Endothelial cell of umbilical vein (primary cell): ENCODE results near the gene AFAP1L2. TPM values are rescaled to one million over a fixed set of nuclear protein-coding genes. Genes with fewer than 3 reads are reported as not detected.

Experiments
- BruUV-seq: library from RNA; stranded (reverse); fragments of 400-500 nt; replicated peaks from 2 replicates; lab custom pipeline; 2021; lab: Mats Ljungman, UMichigan
- CTCF ChIA-PET: fragments of 300-600, 350-600 bp; sonication (Branson Sonifier 250); formaldehyde crosslinking; loops from one replicate; lab custom pipeline; 2021; ENCODE audit warnings: antibody characterized with exemption, inconsistent platforms; lab: Charles Lee
- POLR2A ChIA-PET: fragments of 300-600, 350-600 bp; sonication (Branson Sonifier 250); formaldehyde crosslinking; loops from one replicate; lab custom pipeline; 2021; ENCODE audit warnings: antibody characterized with exemption, inconsistent platforms; lab: Charles Lee
- DNase-seq: peaks from one replicate; pipeline ENCODE4 v3.0.0-alpha.2; 2011; ENCODE audit warnings: low read depth, low spot score
- FAIRE-seq: peaks from 2 replicates; lab custom pipeline; 2011; peaks lifted over from hg19 to GRCh38; lab: Jason Lieb, UNC
- H2AFZ ChIP-seq: 2 replicates; pipeline ENCODE4 v1.6.0; 2012; ENCODE audit warnings: low read depth, low read length, control low read depth, inconsistent platforms
- H3K27ac ChIP-seq: 2 replicates; pipeline ENCODE4 v1.5.1; 2011; ENCODE audit warnings: low read depth, mild to moderate bottlenecking, control low read depth, low read length, moderate library complexity; ENCODE audit not compliant: insufficient read depth
- H3K27me3 ChIP-seq, 2 experiments: 2 replicates each; pipeline versions ENCODE4 v1.6.0 to v1.6.1; 2011; ENCODE audit warnings: low read length in 2 of 2, mixed read lengths in 1 of 2; ENCODE audit not compliant: control insufficient read depth in 2 of 2, insufficient read depth in 2 of 2
- H3K36me3 ChIP-seq, 2 experiments: 2 replicates in 1 of 2; 3 replicates in 1 of 2; pipeline ENCODE4 v1.5.1; 2011; ENCODE audit warnings: low read length in 2 of 2, mild to moderate bottlenecking in 1 of 2, moderate library complexity in 1 of 2; ENCODE audit not compliant: control insufficient read depth in 2 of 2, insufficient read depth in 2 of 2; ENCODE audit errors: extremely low read depth in 1 of 2
- H3K4me1 ChIP-seq: 3 replicates; pipeline ENCODE4 v1.5.1; 2011; ENCODE audit warnings: mild to moderate bottlenecking, low read length; ENCODE audit not compliant: control insufficient read depth, insufficient read depth; ENCODE audit errors: extremely low read depth
- H3K4me2 ChIP-seq: 2 replicates; pipeline ENCODE4 v1.6.1; 2011; ENCODE audit warnings: low read length, control low read depth, mixed read lengths; ENCODE audit not compliant: insufficient read depth
- H3K4me3 ChIP-seq, 3 experiments: fragments of 200-600 bp in 1 of 3; sonication (generic), shearing (Covaris generic) in 1 of 3; replicated peaks in 1 of 3; 2 replicates each; pipeline ENCODE4 v1.5.1; 2011 to 2016; ENCODE audit warnings: control low read depth in 3 of 3, low read length in 3 of 3, mild to moderate bottlenecking in 2 of 3, inconsistent platforms in 1 of 3, low read depth in 1 of 3, moderate library complexity in 1 of 3; ENCODE audit not compliant: insufficient read depth in 1 of 3
- H3K79me2 ChIP-seq: 2 replicates; pipeline ENCODE4 v1.6.0; 2012; ENCODE audit warnings: low read length, inconsistent platforms; ENCODE audit not compliant: control insufficient read depth, insufficient read depth
- H3K9ac ChIP-seq: replicated peaks from 2 replicates; pipeline ENCODE3; 2011; ENCODE audit warnings: low read length, control low read depth; ENCODE audit not compliant: insufficient read depth; ENCODE audit errors: extremely low read depth
- H3K9me1 ChIP-seq: replicated peaks from 3 replicates; pipeline ENCODE4 v1.6.0; 2011; ENCODE audit warnings: mild to moderate bottlenecking, low read length; ENCODE audit not compliant: control insufficient read depth, insufficient read depth; ENCODE audit errors: extremely low read depth
- H3K9me3 ChIP-seq: replicated peaks from 2 replicates; pipeline ENCODE4 v1.5.1; 2012; ENCODE audit warnings: low read length, inconsistent platforms; ENCODE audit not compliant: control insufficient read depth, insufficient read depth
- H4K20me1 ChIP-seq: replicated peaks from 2 replicates; pipeline ENCODE3; 2011; ENCODE audit warnings: mild to moderate bottlenecking, low read length; ENCODE audit not compliant: control insufficient read depth, insufficient read depth; ENCODE audit errors: extremely low read depth
- CTCF ChIP-seq, 2 donors: IDR thresholded peaks; 1 replicate in 1 of 2; 2 replicates in 1 of 2; pipeline ENCODE4 v1.5.1; 2011; ENCODE audit warnings: low read length in 2 of 2, mild to moderate bottlenecking in 2 of 2, moderate library complexity in 2 of 2, control low read depth in 1 of 2, inconsistent platforms in 1 of 2, low read depth in 1 of 2; ENCODE audit not compliant: insufficient read depth in 1 of 2; ENCODE audit errors: extremely low read depth in 1 of 2
- EZH2 ChIP-seq: IDR thresholded peaks from 2 replicates; pipeline ENCODE4 v1.6.1; 2012; ENCODE audit warnings: borderline replicate concordance, low read depth, mild to moderate bottlenecking, moderate library complexity, low read length, inconsistent platforms; ENCODE audit not compliant: severe bottlenecking
- FOS ChIP-seq: IDR thresholded peaks from 2 replicates; pipeline ENCODE4 v1.6.1; 2011; ENCODE audit warnings: mild to moderate bottlenecking, low read length, moderate library complexity, borderline replicate concordance; ENCODE audit not compliant: insufficient read depth
- GATA2 ChIP-seq: IDR thresholded peaks from 2 replicates; pipeline ENCODE4 v1.7.0; 2011; ENCODE audit warnings: low read depth, mild to moderate bottlenecking, moderate library complexity, mixed read lengths, low read length; ENCODE audit not compliant: insufficient read length, insufficient read depth
- JUN ChIP-seq: IDR thresholded peaks from 2 replicates; pipeline ENCODE4 v1.6.1; 2011; ENCODE audit warnings: borderline replicate concordance, low read depth; ENCODE audit not compliant: insufficient read length, insufficient read depth
- MAX ChIP-seq: IDR thresholded peaks from 2 replicates; pipeline ENCODE4 v1.6.1; 2011; ENCODE audit not compliant: insufficient read depth, insufficient read length
- MYC ChIP-seq: IDR thresholded peaks from one replicate; pipeline ENCODE4 v1.6.1; 2011; ENCODE audit warnings: mild to moderate bottlenecking, low read depth, low read length
- POLR2A ChIP-seq: IDR thresholded peaks from 2 replicates; pipeline ENCODE4 v1.6.1; 2012; ENCODE audit warnings: low read depth, mild to moderate bottlenecking, control low read depth, low read length
- POLR2AphosphoS5 ChIP-seq: IDR thresholded peaks from 2 replicates; pipeline ENCODE4 v1.6.1; 2012; ENCODE audit warnings: low read depth, mild to moderate bottlenecking, control low read depth, low read length, moderate library complexity; ENCODE audit not compliant: insufficient read depth
- dilution Hi-C: fragments of 300-500 bp; cut with MboI; formaldehyde crosslinking; loops from one replicate; pipeline ENCODE4 v1.15.0; 2019; ENCODE audit warnings: low sequenced_read_pairs; ENCODE audit not compliant: extremely low pct_ligation_motif_present
- intact Hi-C: fragments of 100-400 bp; cut with micrococcal nuclease; formaldehyde crosslinking; loops from one replicate; pipeline ENCODE4 v1.10.0; 2022
- polyA plus RNA-seq, 4 experiments: library from polyadenylated mRNA; depleted of rRNA in 3 of 4; stranded (reverse) in 3 of 4; unstranded in 1 of 4; fragments of >200 nt; gene quantifications; 2 replicates each; pipeline versions ENCODE4 v1.2.1 to v1.2.3, GENCODE V29; 2011 to 2012; ENCODE audit warnings: missing spikeins in 1 of 4
- total RNA-seq: library from RNA; stranded (reverse); gene quantifications from 2 replicates; pipeline ENCODE4 v1.2.3, GENCODE V29; 2021

Gene AFAP1L2
- total and polyA plus RNA-seq, 2 donors (not counting 3 experiments of a cell fraction or from before 2014, with no cell fraction given), result 0.90 to 4.1 TPM

- Histone ChIP-seq H3K79me2 (no peaks in the 10 kb centered on the region), H3K27me3 (no peaks in the 10 kb centered on the region), H3K9ac (no peak overlapping the region), H4K20me1 (no peaks in the 10 kb centered on the region), H3K27ac (no peak overlapping the region), H2AFZ (no peak overlapping the region), H3K4me3 (no peak overlapping the region), H3K4me2 (no peak overlapping the region), H3K9me1 (no peaks in the 10 kb centered on the region), H3K4me1 (peaks cover 2% of the 10 kb centered on the region), H3K36me3 (no peaks in the 10 kb centered on the region), H3K9me3 (no peaks in the 10 kb centered on the region)
- dilution Hi-C loops (no loop called here), intact Hi-C loops (no loop called here)
- ChIA-PET POLR2A (no interaction called here), CTCF (no interaction called here)
- FAIRE-seq (no peak), DNase-seq (no peak)
- no peak for TF ChIP-seq MAX
- TF ChIP-seq MYC, result no peak
- BruUV-seq, result no TSS peak
These were observed 61.3 kb downstream of the AFAP1L2 start for GRCh38 chr10:114342976-114343375.

GRCh38 chr10:114340816-114341215 lies 63.5 kb downstream of the AFAP1L2 start:
- POLR2A ChIA-PET, result no interaction called here
- H3K4me1 ChIP-seq, result peaks cover 2% of the 10 kb centered on the region
- no peak overlapping the region for H2AFZ ChIP-seq
- intact Hi-C loops, result no loop called here
- no peak overlapping the region for H3K27ac ChIP-seq
- no peak overlapping the region for H3K4me3 ChIP-seq
- no TSS peak for BruUV-seq
- TF ChIP-seq CTCF (IDR thresholded peaks at IDR 0.05; ENCODE audit: extremely low read depth in 1 of 2, insufficient read depth in 1 of 2, low read depth in 1 of 2, low read length in 2 of 2), result no peak
- no peak for TF ChIP-seq GATA2
- no peak for TF ChIP-seq FOS
- TF ChIP-seq MYC, result no peak
- TF ChIP-seq MAX, result no peak
- no peak for TF ChIP-seq POLR2A
- no peak for TF ChIP-seq EZH2
- no peak for TF ChIP-seq JUN
- no peak for TF ChIP-seq POLR2AphosphoS5
- H3K4me2 ChIP-seq, result no peak overlapping the region
- FAIRE-seq, result no peak
- dilution Hi-C loops, result no loop called here
- H3K36me3 ChIP-seq, result no peaks in the 10 kb centered on the region
- no peaks in the 10 kb centered on the region for H3K79me2 ChIP-seq
- CTCF ChIA-PET, result interaction anchor here (1.2 kb wide), 1 partner anchor 37 kb away, joined by 4 read pairs; no protein-coding TSS in a partner anchor
- no peak for DNase-seq
- H3K9me3 ChIP-seq, result no peaks in the 10 kb centered on the region
- H3K9ac ChIP-seq, result no peak overlapping the region
- H4K20me1 ChIP-seq, result no peaks in the 10 kb centered on the region
- no peaks in the 10 kb centered on the region for H3K9me1 ChIP-seq
- H3K27me3 ChIP-seq, result peaks cover 0 to 5% of the 10 kb centered on the region in 2 experiments
